H1 (cell line): ENCODE results near the gene INPP5J. TPM values are rescaled to one million over a fixed set of nuclear protein-coding genes. Genes with fewer than 3 reads are reported as not detected.

Source experiments
- CHD1 ChIP-seq: IDR thresholded peaks from 2 replicates; pipeline ENCODE4 v1.6.1; 2012; ENCODE audit warnings: low read depth, low read length, improper control_type of control experiment
- RXRA ChIP-seq: IDR thresholded peaks from 2 replicates; pipeline ENCODE4 v1.6.1; 2011; ENCODE audit warnings: low read depth, mild to moderate bottlenecking, low read length, moderate library complexity; ENCODE audit not compliant: insufficient read depth
- SIX5 ChIP-seq: IDR thresholded peaks from 2 replicates; pipeline ENCODE4 v1.6.1; 2011; ENCODE audit warnings: mild to moderate bottlenecking, low read depth, low read length
- SP4 ChIP-seq: IDR thresholded peaks from 2 replicates; pipeline ENCODE4 v1.6.1; 2012; ENCODE audit warnings: low read length, inconsistent platforms
- SUZ12 ChIP-seq: fragments of 200-600 bp; sonication (generic); IDR thresholded peaks from 2 replicates; pipeline ENCODE4 v1.6.1; 2012; ENCODE audit warnings: mild to moderate bottlenecking, inconsistent platforms, low read length, moderate library complexity, mixed read lengths
- polyA plus RNA-seq, 7 experiments: library from polyadenylated mRNA; depleted of rRNA in 3 of 7; stranded (reverse) in 5 of 7; unstranded in 2 of 7; fragments of >200 nt in 5 of 7; fragments of 200-250 nt in 2 of 7; gene quantifications; 1 replicate in 5 of 7; 2 replicates in 1 of 7; 4 replicates in 1 of 7; pipeline versions ENCODE4 v1.2.1 to v1.2.3, GENCODE V29; 2011 to 2013; ENCODE audit warnings: missing spikeins in 2 of 7, mixed read lengths in 2 of 7
- total RNA-seq: library from RNA; stranded (reverse); fragmentation: NEBNext Ultra II Directional; extraction: Animal tissue kit (Norgen Biotek cat#: 25700); gene quantifications from 2 replicates; pipeline ENCODE4 v1.2.1, GENCODE V29; 2021

INPP5J gene
- total and polyA plus RNA-seq, 2 of the 8 experiments (the other 6 are each of a cell fraction or from before 2014, with no cell fraction given) = 5.4 to 6.0 TPM

- TF ChIP-seq CHD1 (no peak), SP4 (no peak), SUZ12 (no peak), SIX5 (no peak), RXRA (no peak)
Measured at GRCh38 chr22:31154975-31155374, 32.2 kb downstream of the INPP5J start (continued).
